K562 (cell line): ENCODE measurements around the gene AURKB. TPM values are rescaled to one million over a fixed set of nuclear protein-coding genes. Genes with fewer than 3 reads are reported as not detected.

Source experiments
- ADNP ChIP-seq: fragments of 200-800 bp; sonication (Bioruptor generic); IDR thresholded peaks from 2 replicates; pipeline ENCODE4 v1.6.1; 2016; ENCODE audit warnings: missing genetic modification characterization, missing compliant biosample characterization
- CXXC5 ChIP-seq: fragments of 250-450 bp; sonication (Bioruptor Pico); IDR thresholded peaks from 2 replicates; pipeline ENCODE4 v1.8.0; 2022; ENCODE audit warnings: inconsistent platforms, mild to moderate bottlenecking, moderate library complexity
- DACH1 ChIP-seq: fragments of 450-650 bp; IDR thresholded peaks from 2 replicates; pipeline ENCODE4 v1.6.1; 2018; ENCODE audit not compliant: partially characterized antibody
- E2F3 ChIP-seq: fragments of 250-450 bp; sonication (Bioruptor Pico); IDR thresholded peaks from 2 replicates; pipeline ENCODE4 v1.4.0; 2020; ENCODE audit warnings: mild to moderate bottlenecking
- ETV5 ChIP-seq: sonication (generic); formaldehyde crosslinking; IDR thresholded peaks from 2 replicates; pipeline ENCODE4 v1.4.0; 2020; ENCODE audit warnings: low read depth, mild to moderate bottlenecking, missing genetic modification reagents
- GATAD2B ChIP-seq: fragments of 450-650 bp; IDR thresholded peaks from 2 replicates; pipeline ENCODE4 v1.6.1; 2017; ENCODE audit warnings: mild to moderate bottlenecking, borderline replicate concordance
- GTF2A2 ChIP-seq: IDR thresholded peaks from 2 replicates; pipeline ENCODE4 v1.6.1; 2016; ENCODE audit warnings: mild to moderate bottlenecking, missing genetic modification characterization, missing compliant biosample characterization
- HDAC6 ChIP-seq: IDR thresholded peaks from 2 replicates; pipeline ENCODE4 v1.6.1; 2012; ENCODE audit warnings: low read depth, mild to moderate bottlenecking, control low read depth, inconsistent platforms, low read length, moderate library complexity
- HNRNPUL1 ChIP-seq: fragments of 200-400 bp; formaldehyde crosslinking; IDR thresholded peaks from 2 replicates; pipeline ENCODE4 v1.6.1; 2017; ENCODE audit warnings: low read length
- MECOM ChIP-seq: fragments of 250-450 bp; sonication (Bioruptor Pico); IDR thresholded peaks from 2 replicates; pipeline ENCODE4 v1.8.0; 2022; ENCODE audit warnings: inconsistent platforms
- MLX ChIP-seq, 2 experiments: fragments of 450-650 bp in 1 of 2; sonication (generic) in 1 of 2; formaldehyde crosslinking; conservative IDR thresholded peaks; 2 replicates each; pipeline versions ENCODE4 v1.4.0 to v1.8.1; 2020 to 2022; ENCODE audit warnings: mild to moderate bottlenecking in 1 of 2, missing genetic modification reagents in 1 of 2
- NCOA6 ChIP-seq: fragments of 450-650 bp; IDR thresholded peaks from 2 replicates; pipeline ENCODE4 v1.6.1; 2017; ENCODE audit warnings: mild to moderate bottlenecking
- PHF21A ChIP-seq: fragments of 450-650 bp; IDR thresholded peaks from 2 replicates; pipeline ENCODE4 v1.6.1; 2017; ENCODE audit warnings: low read depth, borderline replicate concordance
- PTBP1 ChIP-seq: fragments of 200-400 bp; formaldehyde crosslinking; IDR thresholded peaks from 2 replicates; pipeline ENCODE4 v1.6.1; 2017; ENCODE audit warnings: low read depth, low read length
- PTRF ChIP-seq: fragments of 450-650 bp; IDR thresholded peaks from 2 replicates; pipeline ENCODE4 v1.6.1; 2016; ENCODE audit warnings: mild to moderate bottlenecking, missing genetic modification characterization, missing compliant biosample characterization
- SMAD4 ChIP-seq: fragments of 250-450 bp; sonication (Bioruptor Pico); conservative IDR thresholded peaks from 2 replicates; pipeline ENCODE4 v1.8.0; 2021; ENCODE audit warnings: inconsistent platforms, mild to moderate bottlenecking, moderate library complexity
- SMC3 ChIP-seq: conservative IDR thresholded peaks from 2 replicates; pipeline ENCODE4 v1.6.1; 2011; ENCODE audit warnings: low read depth, low read length, improper control_type of control experiment; ENCODE audit not compliant: insufficient read depth
- SP1 ChIP-seq: sonication (generic); formaldehyde crosslinking; IDR thresholded peaks from 2 replicates; pipeline ENCODE4 v1.8.1; 2022; ENCODE audit warnings: mild to moderate bottlenecking, missing genetic modification reagents
- SREBF1 ChIP-seq: fragments of 150-350 bp; IDR thresholded peaks from 2 replicates; pipeline ENCODE4 v1.6.1; 2014; ENCODE audit warnings: antibody characterized with exemption, low read depth, low read length, borderline replicate concordance
- SRSF7 ChIP-seq: fragments of 200-400 bp; formaldehyde crosslinking; optimal IDR thresholded peaks from 2 replicates; pipeline ENCODE3; 2017; ENCODE audit warnings: mild to moderate bottlenecking, low read depth, low read length
- TFAP4 ChIP-seq: sonication (generic); formaldehyde crosslinking; IDR thresholded peaks from 2 replicates; pipeline ENCODE4 v1.8.0; 2022; ENCODE audit warnings: missing genetic modification reagents, mild to moderate bottlenecking, moderate library complexity, borderline replicate concordance
- TGIF2 ChIP-seq: sonication (generic); formaldehyde crosslinking; IDR thresholded peaks from 2 replicates; pipeline ENCODE4 v1.8.1; 2022; ENCODE audit warnings: mild to moderate bottlenecking, missing genetic modification reagents, moderate library complexity
- U2AF2 ChIP-seq: fragments of 200-400 bp; formaldehyde crosslinking; optimal IDR thresholded peaks from 2 replicates; pipeline ENCODE3; 2017; ENCODE audit warnings: low read depth, mild to moderate bottlenecking, low read length
- ZNF766 ChIP-seq: fragments of 200-800 bp; sonication (Bioruptor generic); conservative IDR thresholded peaks from 2 replicates; pipeline ENCODE4 v1.6.1; 2016; ENCODE audit warnings: missing genetic modification characterization, missing compliant biosample characterization
- ZNF785 ChIP-seq: fragments of 250-450 bp; sonication (Bioruptor Pico); IDR thresholded peaks from 2 replicates; pipeline ENCODE4 v1.4.0; 2020; ENCODE audit warnings: mild to moderate bottlenecking
- ZZZ3 ChIP-seq: fragments of 450-650 bp; IDR thresholded peaks from 2 replicates; pipeline ENCODE4 v1.6.1; 2016; ENCODE audit warnings: antibody characterized with exemption, mild to moderate bottlenecking, moderate library complexity
- polyA plus RNA-seq, 8 experiments: library from polyadenylated mRNA; depleted of rRNA in 4 of 8; stranded (reverse) in 5 of 8; unstranded in 3 of 8; fragments of >200 nt; fragmentation: Nextera tagmentation in 2 of 8; fragmentation: Illumina TruSeq in 1 of 8; extraction: Ambion mirVana in 2 of 8; extraction: Trizol in 1 of 8; gene quantifications; 2 replicates each; pipeline versions ENCODE4 v1.2.1 to v1.2.3, GENCODE V29; 2011 to 2014; ENCODE audit warnings: inconsistent platforms in 1 of 8, missing spikeins in 1 of 8
- total RNA-seq, 7 experiments: library from RNA; depleted of rRNA in 6 of 7; stranded (reverse); fragments of >200 nt in 6 of 7; fragmentation: Illumina TruSeq in 2 of 7; extraction: Trizol in 2 of 7; gene quantifications; 2 replicates each; pipeline versions ENCODE4 v1.2.1 to v1.2.3, GENCODE V29; 2011 to 2021; ENCODE audit warnings: low replicate concordance in 1 of 7
- TF ChIP-seq, protein P1 (sequence below), 3 experiments: fragments of 200-800 bp in 1 of 3; sonication (Bioruptor generic) in 1 of 3; sonication (generic) in 1 of 3; formaldehyde crosslinking in 1 of 3; IDR thresholded peaks; 2 replicates each; pipeline versions ENCODE4 v1.6.1 to v1.8.0; 2016 to 2022; ENCODE audit warnings: mild to moderate bottlenecking in 2 of 3, missing compliant biosample characterization in 2 of 3, missing genetic modification characterization in 2 of 3, missing genetic modification reagents in 1 of 3

AURKB gene
- total and polyA plus RNA-seq, 9 of the 15 experiments (the other 6 are each of a cell fraction or from before 2014, with no cell fraction given): 27.2 to 114 (median 74.8) TPM

DNA sequence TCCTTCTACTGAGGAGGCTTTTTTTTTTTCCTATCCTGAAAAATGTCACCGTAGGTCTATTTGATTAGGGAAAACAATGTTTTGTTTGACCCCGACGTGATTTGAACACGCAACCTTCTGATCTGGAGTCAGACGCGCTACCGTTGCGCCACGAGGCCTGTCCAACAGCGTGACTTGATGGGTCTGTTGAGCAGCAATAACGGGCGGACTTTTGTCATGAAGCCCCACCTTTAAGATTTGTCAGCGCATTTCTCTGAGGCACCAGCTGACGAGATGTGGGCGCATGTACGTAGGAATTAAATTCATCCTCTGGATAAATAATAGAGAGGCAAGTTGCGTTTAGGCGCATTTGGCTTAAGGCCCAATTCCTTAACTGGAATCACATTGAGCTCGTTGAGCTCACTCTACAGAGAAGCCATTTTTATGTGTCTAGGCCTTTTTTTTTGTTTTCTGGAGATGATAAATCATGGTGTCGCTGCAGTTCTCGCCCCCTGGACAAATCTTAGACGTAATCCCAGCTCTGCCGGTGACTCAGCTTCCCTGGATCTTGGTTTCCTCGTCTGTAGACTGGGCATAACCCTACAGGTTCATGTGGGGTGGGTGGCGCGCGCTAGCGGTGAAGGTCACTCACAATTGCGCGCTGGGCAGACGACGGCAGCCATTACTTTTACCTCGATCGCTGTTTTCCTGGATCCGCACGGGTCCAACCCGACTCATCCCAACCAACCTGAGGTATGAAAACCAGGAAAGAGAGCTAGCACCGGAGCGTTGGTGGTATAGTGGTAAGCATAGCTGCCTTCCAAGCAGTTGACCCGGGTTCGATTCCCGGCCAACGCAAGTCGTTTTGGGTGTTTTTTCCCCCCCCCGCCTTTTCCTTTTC lies 10.6 kb upstream of the AURKB start (continued):
- TF ChIP-seq TFAP4 (CRISPR knock-in tag) (peak; percentile 88), HNRNPUL1 (no peak), PTBP1 (no peak), ADNP (tag) (peak; percentile 97), SRSF7 (no peak), DACH1 (peak; percentile 46), ZNF785 (CRISPR knock-in tag) (no peak), GATAD2B (no peak; the same call in 1 of the 2 replicates), SMC3 (no peak), ZZZ3 (no peak), ETV5 (CRISPR knock-in tag) (no peak; the same call in 1 of the 2 replicates), SMAD4 (no peak), NCOA6 (no peak; the same call in 1 of the 2 replicates), PTRF (peak; percentile 30; the same call in 1 of the 2 replicates), SREBF1 (no peak), CXXC5 (CRISPR knock-in tag) (peak; percentile 82), E2F3 (CRISPR knock-in tag) (no peak), HDAC6 (no peak), U2AF2 (no peak), GTF2A2 (tag) (no peak), TGIF2 (no peak), MLX (CRISPR knock-in tag; conservative IDR thresholded peaks at IDR 0.05) (no peak), PHF21A (peak; percentile 79; the same call in 1 of the 2 replicates), MECOM (CRISPR knock-in tag) (no peak), SP1 (CRISPR knock-in tag) (peak; percentile 67), ZNF766 (CRISPR knock-in tag) (peak; percentile 73)
- TF ChIP-seq, protein P1, sequence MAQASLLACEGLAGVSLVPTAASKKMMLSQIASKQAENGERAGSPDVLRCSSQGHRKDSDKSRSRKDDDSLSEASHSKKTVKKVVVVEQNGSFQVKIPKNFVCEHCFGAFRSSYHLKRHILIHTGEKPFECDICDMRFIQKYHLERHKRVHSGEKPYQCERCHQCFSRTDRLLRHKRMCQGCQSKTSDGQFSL (CRISPR knock-in tag; IDR thresholded peaks at IDR 0.05): peak; percentile 84
- TF ChIP-seq, protein P1 (tag; IDR thresholded peaks at IDR 0.05): peak in 1 of 2 experiments; percentile 74; a peak in 2 of 4 replicates
